CD4-positive, alpha-beta T cell treated with Interleukin-15 for 4 hours (primary cell): Measurements from ENCODE around the gene TNFSF15.
"Not testable (repeated sequence)": the region's sequence is repeated elsewhere in the genome, so short reads cannot be mapped to it uniquely, and the experiment has no call there.

Experiments used
- DNase-seq: peaks from one replicate; pipeline ENCODE4 v3.0.0-alpha.2; 2020; ENCODE audit warnings: low spot score

Gene TNFSF15

GRCh38 chr9:114746591-114747346 is 59.1 kb downstream of the TNFSF15 start:
- no peak for DNase-seq

GRCh38 chr9:114745879-114746550 is 59.8 kb downstream of the TNFSF15 start:
- DNase-seq: no peak

GRCh38 chr9:114745108-114745848 is 60.6 kb downstream of the TNFSF15 start:
- DNase-seq: no peak

DNA sequence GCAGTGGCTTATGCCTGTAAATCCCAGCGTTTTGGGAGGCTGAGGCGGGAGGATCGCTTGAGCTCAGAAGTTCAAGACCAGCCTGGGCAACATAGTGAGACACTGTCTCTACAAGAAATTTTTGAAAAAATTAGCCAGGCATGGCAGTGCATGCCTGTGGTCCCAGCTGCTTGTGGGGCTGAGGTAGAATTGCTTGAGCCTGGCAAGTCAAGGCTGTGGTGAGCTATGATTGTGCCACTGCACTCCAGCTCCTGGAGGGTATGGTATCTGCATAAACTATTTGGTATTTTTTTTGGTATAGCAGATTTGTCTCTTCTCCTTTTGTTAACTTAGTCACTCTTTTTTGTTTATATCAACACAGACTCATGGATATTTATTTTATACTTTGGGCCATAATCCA is 62.4 kb downstream of the TNFSF15 start:
- DNase-seq: no peak

DNA sequence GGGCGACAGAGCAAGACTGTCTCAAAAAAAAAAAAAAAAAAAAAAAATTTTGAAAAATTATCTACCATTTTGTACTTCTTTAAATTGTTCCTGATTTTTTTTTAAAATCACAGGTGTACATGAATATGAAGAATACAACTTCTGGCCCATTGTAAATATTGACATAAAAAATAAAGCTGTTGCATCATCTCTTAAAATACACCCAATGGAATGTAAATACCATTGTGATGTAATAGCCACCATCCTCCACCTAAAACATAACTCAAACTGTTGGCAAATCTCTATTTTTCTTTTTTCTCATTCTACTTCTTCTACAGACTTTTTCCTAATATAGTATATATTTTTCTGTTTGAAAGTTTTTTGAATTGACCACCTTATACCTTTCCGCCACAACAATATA is 62.9 kb downstream of the TNFSF15 start:
- DNase-seq: no peak

DNA sequence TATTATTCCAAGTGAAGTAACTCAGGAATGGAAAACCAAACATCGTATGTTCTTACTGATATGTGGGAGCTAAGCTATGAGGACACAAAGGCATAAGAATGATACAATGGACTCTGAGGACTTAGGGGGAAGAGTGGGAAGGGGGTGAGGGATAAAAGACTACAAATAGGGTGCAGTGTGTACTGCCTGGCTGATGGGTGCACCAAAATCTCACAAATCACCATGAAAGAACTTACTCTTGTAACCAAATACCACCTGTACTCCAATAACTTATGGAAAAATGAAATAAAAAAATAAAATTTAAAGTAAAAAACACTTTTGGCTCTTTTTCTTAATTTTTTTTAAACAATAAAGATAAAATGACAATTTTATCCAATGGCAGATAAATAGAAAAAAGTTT is 64.3 kb downstream of the TNFSF15 start:
- DNase-seq: not testable (repeated sequence)

GRCh38 chr9:114738581-114739316 is 67.1 kb downstream of the TNFSF15 start:
- DNase-seq: peak; percentile 86

GRCh38 chr9:114737847-114738246 is 68.0 kb downstream of the TNFSF15 start:
- DNase-seq: no peak

DNA sequence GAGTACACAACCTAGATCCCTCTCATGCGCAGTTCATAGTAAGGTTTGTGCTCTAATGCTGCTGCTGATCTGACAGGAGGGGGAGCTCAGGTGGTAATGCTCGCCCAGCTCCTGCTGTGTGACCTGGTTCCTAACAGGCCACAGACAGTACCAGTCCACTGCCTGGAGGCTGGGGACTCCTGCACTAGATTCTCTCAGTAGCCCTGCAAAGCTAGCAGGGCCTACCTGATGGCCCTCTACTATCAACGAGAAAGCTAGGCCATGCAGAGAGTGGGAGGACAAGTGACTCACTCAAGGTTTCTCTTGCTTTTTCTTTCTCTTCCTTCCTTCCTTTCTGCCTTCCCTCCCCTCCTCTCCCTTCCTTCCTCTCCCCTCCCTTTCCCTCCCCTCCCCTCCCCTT is 68.7 kb downstream of the TNFSF15 start:
- DNase-seq: no peak

DNA sequence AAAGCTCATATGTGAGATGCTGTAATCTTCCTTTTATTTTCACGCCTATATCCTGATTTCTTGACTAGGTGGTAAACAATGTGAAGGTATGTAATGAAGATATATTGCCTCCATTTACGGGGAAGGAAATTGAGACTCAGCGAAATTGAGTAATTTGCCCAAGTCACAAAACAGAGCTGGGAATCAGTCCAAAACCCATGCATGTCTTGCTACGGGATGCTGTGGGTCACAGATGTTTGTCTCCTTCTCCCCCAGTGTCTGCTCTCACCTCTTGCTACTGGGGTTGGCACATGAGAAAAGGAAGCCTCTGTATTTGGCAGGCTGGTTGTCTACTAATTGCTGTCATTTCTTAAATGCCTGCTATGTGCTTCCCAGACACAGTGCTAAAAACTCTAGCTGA is 70.1 kb downstream of the TNFSF15 start:
- no peak for DNase-seq

GRCh38 chr9:114735139-114735538 is 70.7 kb downstream of the TNFSF15 start:
- peak; percentile 38 for DNase-seq
